Measurements from ENCODE around the gene BCAT1.

BCAT1 gene

DNA sequence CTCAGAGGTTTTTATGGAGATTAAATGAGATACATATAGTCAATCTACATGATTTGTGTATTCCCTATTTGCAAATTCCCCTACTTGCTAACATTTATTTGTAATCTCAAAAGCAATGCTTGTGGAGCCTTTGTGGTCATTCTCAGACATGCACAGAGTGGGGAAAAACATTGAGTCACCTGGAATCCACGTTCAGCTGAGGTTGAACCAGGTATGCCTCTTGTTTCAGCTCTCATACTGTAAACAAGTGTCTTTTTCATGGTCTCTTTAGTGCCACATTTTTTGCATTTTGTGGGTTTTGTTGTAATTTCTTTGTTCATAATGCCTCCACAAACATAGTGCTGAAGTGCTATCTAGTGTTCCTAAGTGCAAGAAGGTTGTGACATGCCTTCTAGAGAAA is 181.9 kb downstream of the BCAT1 start:
- no peaks in the 10 kb centered on the region for H3K9me3 ChIP-seq
- H3K4me1 ChIP-seq = no peaks in the 10 kb centered on the region
- H3K27ac ChIP-seq = no peak overlapping the region
- DNase-seq = no peak
- H3K27me3 ChIP-seq = no peaks in the 10 kb centered on the region
- intact Hi-C loops (cut with DNase I; ENCODE audit: low total_unique reads) = no loop called here
- no peak overlapping the region for H3K4me3 ChIP-seq
- TF ChIP-seq, protein P1, sequence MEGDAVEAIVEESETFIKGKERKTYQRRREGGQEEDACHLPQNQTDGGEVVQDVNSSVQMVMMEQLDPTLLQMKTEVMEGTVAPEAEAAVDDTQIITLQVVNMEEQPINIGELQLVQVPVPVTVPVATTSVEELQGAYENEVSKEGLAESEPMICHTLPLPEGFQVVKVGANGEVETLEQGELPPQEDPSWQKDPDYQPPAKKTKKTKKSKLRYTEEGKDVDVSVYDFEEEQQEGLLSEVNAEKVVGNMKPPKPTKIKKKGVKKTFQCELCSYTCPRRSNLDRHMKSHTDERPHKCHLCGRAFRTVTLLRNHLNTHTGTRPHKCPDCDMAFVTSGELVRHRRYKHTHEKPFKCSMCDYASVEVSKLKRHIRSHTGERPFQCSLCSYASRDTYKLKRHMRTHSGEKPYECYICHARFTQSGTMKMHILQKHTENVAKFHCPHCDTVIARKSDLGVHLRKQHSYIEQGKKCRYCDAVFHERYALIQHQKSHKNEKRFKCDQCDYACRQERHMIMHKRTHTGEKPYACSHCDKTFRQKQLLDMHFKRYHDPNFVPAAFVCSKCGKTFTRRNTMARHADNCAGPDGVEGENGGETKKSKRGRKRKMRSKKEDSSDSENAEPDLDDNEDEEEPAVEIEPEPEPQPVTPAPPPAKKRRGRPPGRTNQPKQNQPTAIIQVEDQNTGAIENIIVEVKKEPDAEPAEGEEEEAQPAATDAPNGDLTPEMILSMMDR (IDR thresholded peaks at IDR 0.05) = no peak
- H3K36me3 ChIP-seq = no peaks in the 10 kb centered on the region

DNA sequence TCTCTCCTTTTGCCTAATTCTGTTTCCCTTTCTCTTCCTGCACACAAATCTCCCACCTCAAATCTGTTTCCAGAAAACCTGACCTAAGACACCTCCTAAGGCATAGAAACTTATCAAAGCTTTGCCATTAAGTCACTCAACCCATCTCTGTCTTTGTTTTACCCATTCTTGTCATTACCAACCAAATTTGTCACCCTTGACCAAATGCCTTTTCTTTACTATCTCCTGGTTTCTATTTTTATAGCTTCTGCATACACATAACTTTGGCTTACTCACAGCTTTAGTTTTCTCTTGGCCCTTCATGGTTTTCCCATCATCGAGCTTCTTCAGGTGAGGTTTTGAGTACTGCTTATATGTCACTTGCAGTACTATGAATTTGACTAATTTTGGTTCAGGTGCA is 184.2 kb downstream of the BCAT1 start:
- TF ChIP-seq, protein P1 (IDR thresholded peaks at IDR 0.05) = no peak
- Histone ChIP-seq H3K4me3 (no peak overlapping the region), H3K4me1 (no peaks in the 10 kb centered on the region), H3K27me3 (no peaks in the 10 kb centered on the region), H3K27ac (no peak overlapping the region), H3K36me3 (no peaks in the 10 kb centered on the region), H3K9me3 (no peaks in the 10 kb centered on the region)
- intact Hi-C loops (cut with DNase I; ENCODE audit: low total_unique reads) = no loop called here
- no peak for DNase-seq

DNA sequence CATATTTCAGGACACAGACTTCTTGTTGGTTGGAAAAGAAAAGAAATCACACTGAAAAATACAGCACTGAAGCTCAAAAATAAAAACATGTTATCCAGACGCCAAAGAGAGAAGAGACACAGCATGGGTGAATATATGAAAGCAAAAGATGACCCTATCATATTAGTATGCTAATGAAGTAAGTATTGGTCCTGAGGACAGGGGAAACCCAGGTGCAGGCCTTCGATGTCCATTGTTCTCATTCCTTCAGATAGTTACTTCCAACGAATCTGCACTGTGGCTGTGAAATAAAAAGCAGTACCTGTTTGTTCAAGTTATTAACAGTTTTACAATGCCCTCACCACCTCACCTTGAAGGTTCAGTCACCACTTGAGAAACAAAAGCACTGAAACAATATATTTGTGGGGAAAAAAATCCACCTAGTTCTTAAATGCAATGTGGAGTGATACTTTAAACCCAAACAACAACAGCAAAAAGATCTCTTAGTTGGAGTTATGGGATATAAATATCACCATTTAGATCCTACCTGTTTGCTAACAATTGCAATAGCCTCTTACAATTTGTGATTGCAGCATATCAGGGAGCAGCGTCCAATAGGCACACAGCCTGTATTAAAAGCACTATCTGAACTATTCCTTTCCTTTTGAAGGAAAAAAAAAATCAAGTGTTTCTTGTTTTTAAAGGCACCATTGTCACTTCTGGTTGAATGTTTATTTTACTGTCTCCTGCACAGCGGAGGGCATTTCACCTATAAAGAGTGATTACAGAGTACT is 188.1 kb downstream of the BCAT1 start:
- Histone ChIP-seq H3K4me1 (peaks cover 0 to 9% (median 0%) of the 10 kb centered on the region in 4 donors), H3K4me3 (no peak overlapping the region), H3K36me3 (no peaks in the 10 kb centered on the region), H3K27me3 (peaks cover 0 to 6% of the 10 kb centered on the region in 2 donors), H3K9me3 (no peaks in the 10 kb centered on the region), H3K27ac (no peak overlapping the region)
- DNase-seq = no peak
- TF ChIP-seq, protein P1 (IDR thresholded peaks at IDR 0.05) = no peak
- intact Hi-C loops (cut with DNase I; ENCODE audit: low total_unique reads) = no loop called here

DNA sequence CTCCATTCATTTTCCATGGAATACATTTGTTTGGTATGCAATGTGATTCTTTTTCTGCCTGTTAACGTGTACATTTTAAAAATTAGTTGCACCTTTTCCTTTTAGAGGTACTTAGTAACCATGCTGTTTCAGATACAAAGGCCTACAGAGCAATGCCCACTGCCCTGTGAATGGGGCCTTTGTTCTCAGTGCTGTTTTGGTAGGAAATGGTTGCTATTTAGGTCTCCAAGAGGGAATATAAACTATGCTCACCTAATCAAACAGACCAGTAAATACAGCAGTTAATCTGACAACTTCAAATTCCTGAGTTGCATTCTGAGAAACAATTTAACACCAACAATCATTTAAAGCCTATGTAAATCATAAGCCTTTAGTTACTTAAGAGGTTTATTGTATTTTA is 188.7 kb downstream of the BCAT1 start:
- Histone ChIP-seq H3K9me3 (no peaks in the 10 kb centered on the region), H3K27ac (no peak overlapping the region), H3K4me3 (no peak overlapping the region), H3K27me3 (peaks cover 0 to 6% of the 10 kb centered on the region in 2 donors), H3K36me3 (no peaks in the 10 kb centered on the region), H3K4me1 (peaks cover 0 to 9% (median 0%) of the 10 kb centered on the region in 4 donors)
- TF ChIP-seq, protein P1 (IDR thresholded peaks at IDR 0.05) = no peak
- no peak for DNase-seq
- intact Hi-C loops (cut with DNase I; ENCODE audit: low total_unique reads) = no loop called here
